ENCODE measurements around the gene MYOCOS.
A peak's percentile ranks its signal among the peaks of the same experiment; 100 is the strongest.
"Not testable (repeated sequence)": the region's sequence is repeated elsewhere in the genome, so short reads cannot be mapped to it uniquely, and the experiment has no call there.

The MYOCOS gene

DNA sequence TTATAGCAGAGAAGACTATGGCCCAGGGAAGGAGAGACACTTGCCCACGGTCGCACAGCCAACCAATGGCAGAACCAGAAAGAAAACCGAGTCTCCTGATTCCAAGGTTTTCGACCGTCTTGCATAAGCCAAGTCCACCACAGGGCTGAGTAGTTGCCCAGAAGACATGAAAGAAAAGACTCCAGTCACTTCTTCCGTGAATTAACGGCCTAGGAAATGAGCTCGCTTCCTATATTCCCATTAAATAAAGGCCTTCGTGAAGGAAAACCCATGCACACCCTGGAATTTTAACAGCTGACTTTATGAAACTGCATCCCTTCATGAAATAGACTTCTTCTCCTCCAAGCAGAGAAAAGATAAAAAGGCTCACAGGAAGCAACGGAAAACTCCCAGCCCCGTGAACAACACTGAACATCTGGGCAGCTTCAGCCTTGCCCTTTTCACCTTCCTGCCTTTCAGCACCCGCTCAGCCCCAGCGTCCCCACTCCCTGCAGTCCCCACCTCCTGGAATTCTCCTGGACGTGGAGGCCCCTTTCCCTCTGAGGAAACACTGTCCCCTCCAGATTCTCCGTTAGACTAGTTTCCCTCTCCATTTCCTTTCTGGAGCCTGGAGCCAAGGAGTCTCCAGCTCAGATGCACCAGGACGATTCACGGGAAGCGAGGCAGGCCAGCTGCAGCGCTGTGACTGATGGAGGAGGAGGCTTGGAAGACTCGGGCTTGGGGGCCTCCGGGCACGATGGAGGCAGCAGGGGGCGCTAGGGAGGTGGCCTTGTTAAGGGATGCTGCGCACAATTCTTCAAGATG lies 33.1 kb downstream of the MYOCOS start:
- FAIRE-seq (peak; percentile 64), DNase-seq (ENCODE audit: extremely low spot score, insufficient read length, low read depth) (peak; percentile 44)

DNA sequence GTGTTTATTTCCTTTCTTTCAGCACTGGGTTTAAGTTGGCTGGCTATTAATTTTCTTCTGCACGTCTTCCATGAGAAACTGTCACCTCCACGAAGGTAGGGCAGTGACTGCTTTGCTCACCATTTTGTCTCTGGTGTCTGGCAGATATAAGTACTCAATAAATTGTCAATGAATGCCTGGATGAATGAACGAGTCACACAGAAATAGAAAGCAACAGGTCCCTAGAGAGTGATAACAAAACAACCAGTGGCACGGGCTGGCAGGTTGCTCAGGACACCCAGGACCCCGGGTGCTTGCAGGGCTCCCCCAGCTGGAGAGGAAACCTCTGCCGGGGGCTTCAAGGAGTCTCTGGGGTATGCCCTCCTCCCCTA lies 33.7 kb downstream of the MYOCOS start:
- FAIRE-seq (no peak), DNase-seq (ENCODE audit: extremely low spot score, insufficient read length, low read depth) (no peak)

DNA sequence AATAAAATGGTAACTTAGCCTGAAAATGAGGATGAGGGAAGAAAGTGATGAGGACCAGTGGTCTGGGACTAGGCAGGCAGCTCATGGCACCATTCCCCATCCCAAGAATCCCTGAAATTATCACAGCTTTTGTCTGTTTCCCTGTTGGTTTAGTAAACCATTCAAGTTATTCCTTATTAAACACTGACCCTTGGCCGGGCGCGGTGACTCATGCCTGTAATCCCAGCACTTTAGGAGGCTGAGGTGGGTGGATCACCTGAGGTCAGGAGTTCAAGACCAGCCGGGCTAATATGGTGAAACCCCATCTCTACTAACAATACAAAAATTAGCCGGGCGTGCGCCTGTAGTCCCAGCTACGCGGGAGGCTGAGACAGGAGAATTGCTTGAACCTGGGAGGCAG lies 34.2 kb downstream of the MYOCOS start:
- FAIRE-seq; DNase-seq (ENCODE audit: extremely low spot score, insufficient read length, low read depth): not testable (repeated sequence)

DNA sequence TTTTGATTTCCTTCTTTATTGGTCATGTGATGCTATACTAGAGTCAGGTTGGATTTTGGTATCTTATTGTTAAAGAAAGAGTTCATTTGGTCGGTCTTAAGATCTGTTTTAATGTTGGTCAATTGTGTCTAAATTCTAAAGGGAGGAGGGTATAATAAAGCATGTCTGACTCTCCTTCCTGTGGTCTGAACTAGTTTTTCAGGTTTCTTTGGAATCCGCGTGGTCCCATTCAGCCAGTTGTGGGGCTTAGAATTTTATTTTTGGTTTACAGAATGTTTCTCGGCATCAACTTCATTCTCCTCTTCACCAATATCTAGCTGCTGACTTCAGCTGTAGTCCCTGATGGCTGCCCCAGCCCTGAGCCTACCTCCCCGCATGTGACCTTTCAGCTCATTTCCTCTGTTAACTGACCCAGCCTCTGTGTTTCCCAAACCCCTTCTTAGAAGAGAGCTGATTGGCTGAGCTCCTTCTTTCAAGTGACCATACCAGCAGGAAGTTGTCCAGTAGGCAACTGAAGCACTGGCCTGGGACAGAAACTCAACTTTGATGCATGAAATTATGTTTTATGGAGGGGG lies 39.1 kb downstream of the MYOCOS start:
- FAIRE-seq (no peak), DNase-seq (ENCODE audit: extremely low spot score, insufficient read length, low read depth) (no peak)

DNA sequence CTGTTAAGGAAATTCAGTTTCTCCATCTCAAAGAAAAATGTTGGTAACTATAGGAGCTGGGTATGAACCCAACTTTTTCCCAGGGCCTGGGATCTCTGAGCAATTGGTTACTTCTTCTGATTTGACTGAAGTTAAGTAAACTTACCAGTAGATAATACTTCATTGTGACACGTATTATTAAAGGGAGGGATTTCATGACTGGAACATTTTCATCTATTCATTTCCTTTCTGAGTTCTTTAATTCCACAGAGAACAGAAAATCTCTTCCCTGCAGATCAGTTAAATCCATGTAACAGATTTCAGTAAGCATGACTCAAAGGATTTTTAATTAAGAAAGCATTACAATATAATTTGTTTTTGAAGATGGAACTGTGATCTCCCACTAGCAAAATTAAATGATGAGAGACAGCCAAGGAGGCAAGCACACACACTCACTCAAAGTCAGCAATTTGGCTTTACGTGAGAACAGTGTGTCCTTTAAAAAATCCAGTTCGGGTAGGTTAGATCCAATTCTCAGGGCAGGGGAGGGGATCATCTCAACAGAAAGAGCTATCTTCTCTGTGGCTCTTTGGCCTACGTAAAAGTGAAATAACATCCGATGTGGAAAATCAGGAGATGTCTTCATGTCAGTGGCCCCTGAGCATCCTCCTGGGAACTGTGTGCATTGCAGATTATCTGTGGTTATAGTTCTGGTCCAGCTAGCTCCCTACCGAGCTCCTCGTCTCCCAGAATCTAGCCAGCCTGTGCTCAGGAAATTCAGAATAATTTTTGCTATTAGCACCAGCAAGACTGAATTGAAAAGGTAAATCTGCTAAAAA lies 41.2 kb downstream of the MYOCOS start:
- DNase-seq (ENCODE audit: extremely low spot score, insufficient read length, low read depth) (no peak), FAIRE-seq (no peak)

DNA sequence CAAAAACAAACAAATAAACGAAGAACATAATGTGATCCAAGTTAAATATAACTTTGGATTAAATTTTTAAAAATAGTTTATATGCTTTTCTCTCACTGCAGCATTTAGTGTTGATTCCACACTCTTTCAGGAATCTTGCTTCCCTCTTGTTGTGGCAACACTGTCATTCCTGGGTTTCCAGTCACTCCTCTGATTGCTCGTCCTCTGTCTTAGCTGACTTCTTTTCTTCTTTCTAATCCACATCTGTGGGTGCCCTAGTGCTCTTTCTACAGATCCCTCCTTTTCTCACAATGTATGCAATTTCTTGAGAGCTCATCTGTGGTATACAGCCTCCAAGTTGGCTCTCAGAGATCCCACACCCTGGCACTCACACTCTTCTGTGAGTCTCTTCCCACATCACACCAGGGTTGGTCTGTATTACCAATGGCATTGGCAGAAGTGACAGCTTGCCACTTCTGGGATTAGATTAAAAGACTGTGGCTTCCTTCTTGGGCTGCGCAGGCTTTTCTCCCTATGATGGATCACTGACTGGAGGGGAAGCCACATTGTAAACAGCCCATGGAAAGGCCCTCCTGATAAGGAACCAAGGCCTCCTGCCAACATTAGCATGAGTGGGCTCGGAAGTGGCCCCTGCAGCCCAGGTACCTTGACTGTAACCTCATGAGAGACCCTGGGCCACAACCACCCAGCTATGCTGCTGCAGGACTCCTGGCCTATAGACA lies 42.0 kb downstream of the MYOCOS start:
- DNase-seq (ENCODE audit: extremely low spot score, insufficient read length, low read depth) (no peak), FAIRE-seq (no peak)

DNA sequence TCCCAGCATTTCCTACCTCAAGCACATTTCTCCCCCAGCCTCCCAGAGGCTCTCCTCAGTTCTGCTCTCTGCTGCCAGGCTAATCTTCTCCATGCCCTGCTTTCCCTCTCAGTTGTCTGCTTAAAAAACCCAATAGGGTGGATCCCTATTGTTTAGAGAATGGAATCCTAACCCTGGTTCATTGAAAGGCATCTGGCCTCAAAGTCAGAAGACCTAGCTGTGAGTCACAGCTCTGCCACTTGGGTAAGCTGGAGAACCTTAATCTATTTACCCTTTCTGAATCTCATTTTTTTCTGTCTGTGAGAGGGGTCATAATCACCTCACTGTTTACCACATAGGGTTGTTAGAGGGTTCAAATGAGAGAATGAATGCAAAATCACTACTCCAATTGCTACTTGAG lies 42.9 kb downstream of the MYOCOS start:
- DNase-seq (ENCODE audit: extremely low spot score, insufficient read length, low read depth) = no peak
- no peak for FAIRE-seq

DNA sequence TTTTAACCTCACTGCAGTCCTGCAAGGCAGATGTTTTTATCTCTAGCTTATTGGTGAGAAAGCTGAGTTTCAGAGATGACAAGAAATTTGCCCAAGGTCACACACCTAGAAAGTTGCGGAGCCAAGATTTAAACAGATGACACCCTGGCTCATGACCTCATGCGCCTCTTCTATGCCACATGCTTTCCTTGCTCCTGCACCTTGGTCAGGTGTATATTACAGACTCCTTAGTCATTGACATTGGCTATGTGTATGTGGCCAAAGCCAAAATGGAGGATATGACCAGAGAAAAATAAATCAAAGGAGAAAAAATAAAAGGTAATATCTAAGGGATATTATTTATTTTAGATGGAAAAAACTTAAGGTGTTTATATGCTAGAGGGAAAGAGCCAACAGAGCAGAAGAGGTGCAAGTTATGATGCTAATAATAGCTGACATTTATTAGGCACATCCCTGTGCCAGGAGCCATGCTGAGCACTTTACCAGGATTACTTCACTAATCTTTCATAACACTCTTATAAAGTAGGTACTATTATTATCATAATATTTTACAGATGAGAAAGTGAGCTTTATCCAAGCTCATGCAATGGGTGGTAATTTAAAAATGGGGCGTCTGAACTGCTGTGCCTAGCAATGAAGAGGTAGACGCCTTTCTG lies 44.2 kb downstream of the MYOCOS start:
- no peak for FAIRE-seq
- DNase-seq (ENCODE audit: extremely low spot score, insufficient read length, low read depth) = no peak

DNA sequence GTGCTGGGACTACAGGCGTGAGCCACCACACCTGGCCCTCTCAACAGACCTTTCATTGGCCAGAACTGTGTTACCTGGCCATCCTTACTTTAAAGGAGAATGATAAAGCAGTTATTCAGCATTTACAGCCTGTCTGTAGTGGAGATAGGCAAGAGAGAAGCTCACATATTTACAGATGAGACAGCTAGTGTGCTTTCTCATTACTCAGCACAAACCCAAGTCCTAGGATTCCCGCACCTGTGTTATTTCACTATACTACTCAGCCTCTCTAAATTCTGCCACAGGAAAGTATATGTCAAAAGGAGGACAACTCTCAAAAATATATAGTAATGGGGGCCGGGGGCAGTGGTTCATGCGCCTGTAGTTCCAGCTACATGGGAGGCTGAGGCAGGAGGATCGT lies 46.3 kb downstream of the MYOCOS start:
- FAIRE-seq (no peak), DNase-seq (ENCODE audit: extremely low spot score, insufficient read length, low read depth) (no peak)

DNA sequence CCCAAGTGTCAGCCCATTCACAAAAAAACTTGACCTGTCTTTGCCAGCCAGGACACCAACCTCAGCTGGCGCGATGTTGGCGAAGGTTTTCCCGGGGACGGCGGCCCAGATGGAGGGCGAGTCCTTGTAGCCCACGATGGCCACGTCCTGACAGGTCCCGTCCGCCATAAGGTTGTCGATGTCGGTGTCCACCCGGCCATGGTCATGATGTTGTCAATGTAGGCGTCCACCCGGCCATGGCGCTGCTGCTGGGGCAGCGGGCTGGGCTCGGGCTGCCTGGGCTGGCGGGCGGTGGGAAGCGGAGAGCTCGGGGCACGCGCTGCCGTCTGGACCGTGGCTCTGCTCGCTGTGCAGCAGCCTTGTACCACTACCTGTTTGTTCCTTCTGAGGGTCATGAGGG lies 48.7 kb downstream of the MYOCOS start:
- FAIRE-seq (no peak), DNase-seq (ENCODE audit: extremely low spot score, insufficient read length, low read depth) (no peak)

DNA sequence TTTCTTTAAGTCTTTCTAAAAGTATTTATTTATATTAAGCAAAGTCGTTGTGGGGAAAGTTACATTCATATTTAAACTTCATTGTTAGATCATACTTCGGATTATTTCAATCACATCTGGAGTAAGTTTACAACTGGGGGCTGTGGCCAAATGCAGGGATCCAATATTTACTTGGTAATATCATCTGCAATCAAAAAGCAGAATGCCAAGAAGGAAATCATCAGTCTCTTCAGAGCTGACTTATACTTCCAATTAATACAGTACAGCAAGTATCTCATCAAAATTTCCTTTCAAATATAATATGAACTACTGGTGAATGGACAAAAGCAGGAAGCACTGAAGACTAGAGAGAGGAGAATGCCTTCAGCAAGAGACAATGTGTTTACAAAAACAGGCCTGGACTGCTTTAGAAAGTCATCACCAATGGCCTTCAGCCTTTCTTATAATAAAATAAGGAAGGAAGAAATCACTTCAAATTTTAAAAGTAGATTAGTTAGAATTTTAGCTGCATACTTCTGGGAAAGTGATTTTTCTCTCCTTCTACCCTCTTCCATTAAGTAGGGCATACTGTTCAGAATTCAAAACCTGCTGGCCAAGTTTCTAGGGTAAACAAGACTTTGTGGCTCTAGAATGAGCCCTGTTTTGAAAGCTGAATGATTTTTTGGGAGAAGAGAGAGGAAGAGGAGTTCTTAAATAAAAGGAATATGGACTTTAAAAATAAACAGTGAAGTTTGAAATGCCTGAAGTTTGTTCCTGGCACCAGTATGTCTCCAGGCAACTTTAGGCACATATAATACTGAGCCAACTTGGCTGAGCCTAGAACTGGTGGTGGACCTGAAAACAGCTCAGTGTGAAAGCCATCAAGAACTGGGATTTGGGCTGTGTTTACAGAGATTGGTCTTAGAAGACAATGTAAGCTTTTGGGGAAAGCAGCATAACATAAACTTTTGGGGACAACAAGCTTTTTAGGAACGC lies 52.7 kb downstream of the MYOCOS start:
- FAIRE-seq (no peak), DNase-seq (ENCODE audit: extremely low spot score, insufficient read length, low read depth) (no peak)
